NT2/D1 (cell line): Measurements from ENCODE around the gene CYP21A2.

ENCODE experiments used
- SUZ12 ChIP-seq: IDR thresholded peaks from 2 replicates; pipeline ENCODE4 v1.6.1; 2011; ENCODE audit not compliant: insufficient read length, insufficient read depth; ENCODE audit errors: extremely low read depth
- YY1 ChIP-seq: IDR thresholded peaks from 2 replicates; pipeline ENCODE4 v1.6.1; 2011; ENCODE audit not compliant: insufficient read length, insufficient read depth
- ZNF274 ChIP-seq: IDR thresholded peaks from 2 replicates; pipeline ENCODE4 v1.6.1; 2011; ENCODE audit warnings: mild to moderate bottlenecking, low read depth, low read length

DNA sequence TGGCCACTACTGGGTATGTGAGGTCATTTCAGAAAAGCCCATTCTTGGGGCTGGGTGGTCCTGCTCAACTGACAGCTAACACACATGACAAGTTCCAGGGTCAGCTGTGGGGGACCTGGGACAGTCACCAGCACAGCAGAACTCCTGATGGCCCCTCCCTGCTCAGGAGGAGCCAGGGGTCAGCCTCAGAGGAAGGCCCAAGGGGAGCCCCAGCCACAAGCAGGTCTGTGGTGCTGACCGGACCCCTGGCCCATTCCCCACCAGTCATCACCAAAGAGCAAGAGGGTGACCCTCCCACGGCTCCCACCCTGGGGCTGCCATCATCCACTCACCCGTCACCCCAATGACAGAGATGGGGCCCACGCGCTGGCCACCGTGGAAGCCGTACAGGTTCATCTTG lies 18.0 kb downstream of the CYP21A2 start:
- TF ChIP-seq YY1 (no peak), ZNF274 (no peak), SUZ12 (no peak)
